DND-41 (cell line): ENCODE measurements around the gene ENAH.

Source experiments
- CTCF ChIP-seq: IDR thresholded peaks from 2 replicates; pipeline ENCODE4 v1.5.1; 2012; ENCODE audit warnings: borderline replicate concordance, low read length, moderate library complexity, mild to moderate bottlenecking; ENCODE audit not compliant: poor library complexity, severe bottlenecking; ENCODE audit errors: extremely low read depth
- EZH2 ChIP-seq: IDR thresholded peaks from 3 replicates; pipeline ENCODE4 v1.6.1; 2012; ENCODE audit warnings: borderline replicate concordance, low read depth, mild to moderate bottlenecking, moderate library complexity, low read length, inconsistent platforms; ENCODE audit not compliant: severe bottlenecking

GRCh38 chr1:225476538-225476988 is 176.4 kb downstream of the ENAH start:
- TF ChIP-seq CTCF (no peak), EZH2 (no peak)
